Measurements from ENCODE around the gene NUAK2.
A peak's percentile ranks its signal among the peaks of the same experiment; 100 is the strongest.

Gene NUAK2

DNA sequence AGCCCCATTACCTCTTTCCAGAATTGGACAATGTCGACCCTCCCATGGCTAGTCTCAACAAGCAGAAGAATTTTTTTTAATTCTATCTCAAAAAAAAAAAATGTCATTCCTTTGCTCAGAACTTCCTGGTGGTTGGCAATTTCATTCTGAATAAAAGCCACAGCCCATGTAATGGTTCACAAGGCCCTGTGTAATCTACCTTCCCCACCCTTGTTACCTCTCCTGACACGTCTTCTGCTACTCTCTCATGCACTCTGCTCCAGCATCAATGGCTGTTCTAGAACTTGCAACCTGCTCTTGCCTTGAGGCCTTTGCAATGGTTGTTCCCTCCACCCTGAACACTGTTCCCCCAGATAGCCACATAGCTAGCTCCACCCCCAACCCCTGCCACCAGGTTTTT lies 25.4 kb downstream of the NUAK2 start:
- POLR2A ChIA-PET = interaction anchor here (0.7 to 4.2 kb wide), 2 partner anchors 11 to 29 kb away, joined by 3 to 23 read pairs; no protein-coding TSS in a partner anchor

DNA sequence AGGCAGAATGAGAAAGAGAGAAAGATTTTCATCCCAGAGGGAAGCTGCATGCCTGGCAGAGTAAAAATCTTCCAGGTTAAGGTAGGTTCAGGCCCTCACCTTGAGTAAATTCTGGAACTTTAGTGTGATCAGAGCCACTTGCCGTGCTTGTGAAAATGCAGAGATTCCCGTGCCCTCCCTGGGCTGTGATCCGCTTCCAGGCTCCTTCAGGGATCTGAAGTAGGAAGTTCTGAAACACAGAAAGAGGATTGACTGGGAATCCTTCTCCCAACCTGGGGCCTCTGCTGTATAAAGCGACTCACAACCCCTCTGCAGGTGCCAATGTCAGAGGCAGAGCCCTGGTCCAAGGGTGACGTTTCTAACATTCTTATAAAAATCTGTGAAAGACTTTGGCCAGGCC lies 26.6 kb downstream of the NUAK2 start:
- CTCF ChIA-PET = interaction anchor here (0.6 to 2.4 kb wide), 7 partner anchors 10 to 40 kb away, joined by 3 to 9 read pairs (median 6); no protein-coding TSS in a partner anchor

More for the DNA sequence above, 25.4 kb downstream of the NUAK2 start:
- Histone ChIP-seq H3K9me3 (ENCODE audit: control insufficient read depth, insufficient read depth, low read depth, low read length) (no peaks in the 10 kb centered on the region), H3K4me3 (ENCODE audit: low read depth, low read length) (no peak overlapping the region), H3K27ac (ENCODE audit: extremely low read depth, low read depth, low read length) (no peak overlapping the region), H3K36me3 (ENCODE audit: control insufficient read depth in 2 of 2, insufficient read depth in 1 of 2, low read length in 2 of 2) (no peaks in the 10 kb centered on the region), H3K4me1 (ENCODE audit: control insufficient read depth, insufficient read depth, low read length) (peaks cover 8% of the 10 kb centered on the region)
- TF ChIP-seq ZNF664 (tag by site-specific recombination; IDR thresholded peaks at IDR 0.05) = no peak
- TF ChIP-seq MZF1 (tag by site-specific recombination; IDR thresholded peaks at IDR 0.05; ENCODE audit: borderline replicate concordance) = no peak
- no peak for TF ChIP-seq ZNF426 (tag by site-specific recombination; IDR thresholded peaks at IDR 0.05)
- no peak for TF ChIP-seq ZNF555 (tag by site-specific recombination; conservative IDR thresholded peaks at IDR 0.05)
- TF ChIP-seq, protein P1, sequence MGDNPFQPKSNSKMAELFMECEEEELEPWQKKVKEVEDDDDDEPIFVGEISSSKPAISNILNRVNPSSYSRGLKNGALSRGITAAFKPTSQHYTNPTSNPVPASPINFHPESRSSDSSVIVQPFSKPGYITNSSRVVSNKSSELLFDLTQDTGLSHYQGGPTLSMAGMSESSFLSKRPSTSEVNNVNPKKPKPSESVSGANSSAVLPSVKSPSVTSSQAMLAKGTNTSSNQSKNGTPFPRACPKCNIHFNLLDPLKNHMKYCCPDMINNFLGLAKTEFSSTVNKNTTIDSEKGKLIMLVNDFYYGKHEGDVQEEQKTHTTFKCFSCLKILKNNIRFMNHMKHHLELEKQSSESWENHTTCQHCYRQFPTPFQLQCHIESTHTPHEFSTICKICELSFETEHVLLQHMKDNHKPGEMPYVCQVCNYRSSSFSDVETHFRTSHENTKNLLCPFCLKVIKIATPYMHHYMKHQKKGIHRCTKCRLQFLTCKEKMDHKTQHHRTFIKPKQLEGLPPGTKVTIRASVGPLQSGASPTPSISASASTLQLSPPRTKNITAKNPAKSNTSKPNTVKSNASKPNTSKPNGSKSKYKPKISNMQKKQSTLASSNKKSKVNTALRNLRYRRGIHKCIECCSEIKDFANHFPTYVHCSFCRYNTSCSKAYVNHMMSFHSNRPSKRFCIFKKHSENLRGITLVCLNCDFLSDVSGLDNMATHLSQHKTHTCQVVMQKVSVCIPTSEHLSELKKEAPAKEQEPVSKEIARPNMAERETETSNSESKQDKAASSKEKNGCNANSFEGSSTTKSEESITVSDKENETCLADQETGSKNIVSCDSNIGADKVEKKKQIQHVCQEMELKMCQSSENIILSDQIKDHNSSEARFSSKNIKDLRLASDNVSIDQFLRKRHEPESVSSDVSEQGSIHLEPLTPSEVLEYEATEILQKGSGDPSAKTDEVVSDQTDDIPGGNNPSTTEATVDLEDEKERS (tag by site-specific recombination; IDR thresholded peaks at IDR 0.05) = no peak
- no peak for TF ChIP-seq ZNF112 (tag by site-specific recombination; IDR thresholded peaks at IDR 0.05)
- no peak for TF ChIP-seq ZNF132 (tag by site-specific recombination; IDR thresholded peaks at IDR 0.05; ENCODE audit: borderline replicate concordance)
- TF ChIP-seq ZNF658 (tag by site-specific recombination; IDR thresholded peaks at IDR 0.05) = no peak
- TF ChIP-seq ZBTB48 (tag by site-specific recombination; IDR thresholded peaks at IDR 0.05) = no peak
- TF ChIP-seq ZNF2 (tag by site-specific recombination; IDR thresholded peaks at IDR 0.05) = no peak
- TF ChIP-seq ZNF654 (tag by site-specific recombination; IDR thresholded peaks at IDR 0.05; ENCODE audit: low read depth) = no peak
- TF ChIP-seq SCRT1 (tag by site-specific recombination; IDR thresholded peaks at IDR 0.05; ENCODE audit: borderline replicate concordance) = no peak
- no peak for TF ChIP-seq ZNF707 (tag by site-specific recombination; IDR thresholded peaks at IDR 0.05)
- TF ChIP-seq BCL11A (tag by site-specific recombination; IDR thresholded peaks at IDR 0.05; ENCODE audit: low read depth) = no peak
- CTCF ChIA-PET = interaction anchor here (0.6 to 1.1 kb wide), 3 partner anchors 23 to 88 kb away, joined by 3 to 5 read pairs (median 3); no protein-coding TSS in a partner anchor

More for the DNA sequence above, 26.6 kb downstream of the NUAK2 start:
- Histone ChIP-seq H3K4me3 (ENCODE audit: low read depth, low read length) (no peak overlapping the region), H3K9me3 (ENCODE audit: control insufficient read depth, insufficient read depth, low read depth, low read length) (no peaks in the 10 kb centered on the region), H3K4me1 (ENCODE audit: control insufficient read depth, insufficient read depth, low read length) (peaks cover 5% of the 10 kb centered on the region), H3K36me3 (ENCODE audit: control insufficient read depth in 2 of 2, insufficient read depth in 1 of 2, low read length in 2 of 2) (no peaks in the 10 kb centered on the region), H3K27ac (ENCODE audit: extremely low read depth, low read depth, low read length) (0 out of 2 replicates have a peak overlapping the region, but pooled peaks have one; percentile 7)
- POLR2A ChIA-PET = interaction anchor here (1.1 to 4.2 kb wide), 4 partner anchors 10 to 30 kb away, joined by 3 to 23 read pairs (median 8); partner anchors contain the start of gene NUAK2
- TF ChIP-seq BCL11A (tag by site-specific recombination; IDR thresholded peaks at IDR 0.05; ENCODE audit: low read depth) (no peak), ZNF785 (tag by site-specific recombination; IDR thresholded peaks at IDR 0.05) (no peak), ZNF184 (tag by site-specific recombination; IDR thresholded peaks at IDR 0.05) (no peak), ZNF311 (tag by site-specific recombination; IDR thresholded peaks at IDR 0.05; ENCODE audit: borderline replicate concordance) (no peak), IKZF3 (tag by site-specific recombination; IDR thresholded peaks at IDR 0.05) (0 out of 2 replicates have a peak, but pooled peaks have one; percentile 3), ZFP37 (tag by site-specific recombination; IDR thresholded peaks at IDR 0.05) (no peak), MYNN (tag by site-specific recombination; IDR thresholded peaks at IDR 0.05; ENCODE audit: borderline replicate concordance) (no peak), ZNF645 (tag by site-specific recombination; IDR thresholded peaks at IDR 0.05) (no peak), ZNF843 (tag by site-specific recombination; IDR thresholded peaks at IDR 0.05) (no peak)
